ENCODE data around the gene HYLS1.

DNA sequence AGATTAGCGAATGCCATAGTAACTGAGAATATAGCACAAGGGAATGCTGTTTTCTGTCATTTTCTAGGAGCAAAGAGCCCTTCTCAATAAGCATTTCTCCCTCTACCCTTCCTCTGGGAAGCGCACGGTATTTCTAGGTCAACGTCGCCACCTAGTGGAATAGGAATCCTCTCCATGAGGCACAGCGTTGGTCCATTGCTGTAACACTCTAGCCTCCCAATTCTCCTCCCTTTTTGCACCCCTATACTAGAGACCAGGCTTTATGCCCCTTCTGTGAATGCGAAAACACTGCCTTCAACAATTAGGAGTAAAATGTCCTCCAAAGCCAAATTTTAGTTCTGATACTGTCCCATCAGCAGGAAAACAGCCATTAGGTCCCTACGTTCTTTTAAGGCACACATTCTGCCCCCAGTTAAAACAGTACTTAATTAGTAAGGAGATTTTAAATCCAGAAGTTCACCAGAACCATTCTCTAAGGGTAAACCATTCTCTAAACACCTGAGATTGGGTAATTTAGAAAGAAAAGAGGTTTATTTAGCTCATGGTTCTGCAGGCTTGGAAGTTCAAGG lies 12.8 kb upstream of the HYLS1 start:
- TF ChIP-seq TCF7 (CRISPR knock-in tag; IDR thresholded peaks at IDR 0.05; ENCODE audit: low read depth) (no peak), ZBTB21 (CRISPR knock-in tag; IDR thresholded peaks at IDR 0.05; ENCODE audit: borderline replicate concordance) (no peak)
- TF ChIP-seq, protein P1, sequence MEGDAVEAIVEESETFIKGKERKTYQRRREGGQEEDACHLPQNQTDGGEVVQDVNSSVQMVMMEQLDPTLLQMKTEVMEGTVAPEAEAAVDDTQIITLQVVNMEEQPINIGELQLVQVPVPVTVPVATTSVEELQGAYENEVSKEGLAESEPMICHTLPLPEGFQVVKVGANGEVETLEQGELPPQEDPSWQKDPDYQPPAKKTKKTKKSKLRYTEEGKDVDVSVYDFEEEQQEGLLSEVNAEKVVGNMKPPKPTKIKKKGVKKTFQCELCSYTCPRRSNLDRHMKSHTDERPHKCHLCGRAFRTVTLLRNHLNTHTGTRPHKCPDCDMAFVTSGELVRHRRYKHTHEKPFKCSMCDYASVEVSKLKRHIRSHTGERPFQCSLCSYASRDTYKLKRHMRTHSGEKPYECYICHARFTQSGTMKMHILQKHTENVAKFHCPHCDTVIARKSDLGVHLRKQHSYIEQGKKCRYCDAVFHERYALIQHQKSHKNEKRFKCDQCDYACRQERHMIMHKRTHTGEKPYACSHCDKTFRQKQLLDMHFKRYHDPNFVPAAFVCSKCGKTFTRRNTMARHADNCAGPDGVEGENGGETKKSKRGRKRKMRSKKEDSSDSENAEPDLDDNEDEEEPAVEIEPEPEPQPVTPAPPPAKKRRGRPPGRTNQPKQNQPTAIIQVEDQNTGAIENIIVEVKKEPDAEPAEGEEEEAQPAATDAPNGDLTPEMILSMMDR (IDR thresholded peaks at IDR 0.05), result peak; percentile 56; the same call in 1 of the 2 replicates
- TF ChIP-seq, protein P2, sequence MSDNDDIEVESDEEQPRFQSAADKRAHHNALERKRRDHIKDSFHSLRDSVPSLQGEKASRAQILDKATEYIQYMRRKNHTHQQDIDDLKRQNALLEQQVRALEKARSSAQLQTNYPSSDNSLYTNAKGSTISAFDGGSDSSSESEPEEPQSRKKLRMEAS (CRISPR knock-in tag; IDR thresholded peaks at IDR 0.05), result no peak
